Measurements from ENCODE around the gene GNG7. TPM values are rescaled to one million over a fixed set of nuclear protein-coding genes. Genes with fewer than 3 reads are reported as not detected.
A peak's percentile ranks its signal among the peaks of the same experiment; 100 is the strongest.

The GNG7 gene
- total RNA-seq, 1 donor from 2014 or later, result 8.5 TPM

DNA sequence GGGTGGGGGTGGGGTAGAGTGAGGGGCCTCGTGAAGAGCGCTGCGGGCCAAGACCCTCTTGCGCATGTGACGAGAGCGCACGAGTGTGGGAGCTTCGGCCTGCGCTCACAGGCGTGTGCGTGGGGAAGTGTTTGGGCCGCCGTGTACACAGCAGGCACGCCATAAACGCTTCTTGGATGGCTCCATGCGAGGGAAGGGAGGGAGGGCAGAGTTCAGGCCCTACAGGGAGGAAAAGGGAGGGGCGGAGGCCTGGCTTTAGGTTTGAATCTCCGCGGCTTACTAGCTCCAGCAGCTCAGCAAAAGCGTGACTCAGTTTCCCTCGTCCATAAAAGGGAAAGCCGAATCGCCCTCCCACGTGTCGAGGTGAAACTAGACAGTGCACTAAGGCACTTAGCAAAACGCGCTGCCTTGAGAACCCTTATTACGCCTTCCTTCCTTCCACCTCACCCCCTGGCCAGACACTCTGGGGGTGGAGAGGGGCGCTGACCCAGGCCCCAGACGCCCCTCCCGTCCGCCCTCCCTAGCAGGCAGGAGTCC is 214.0 kb downstream of the GNG7 start:
- Mint-ChIP-seq H3K27ac (peak overlapping the region; percentile 39), H3K9me3 (peaks cover 6% of the 10 kb centered on the region), H3K36me3 (peaks cover 4% of the 10 kb centered on the region), H3K27me3 (ENCODE audit: low read depth) (no peaks in the 10 kb centered on the region), H3K4me3 (peak overlapping the region; percentile 39), H3K4me1 (peaks cover 22% of the 10 kb centered on the region)
- TF ChIP-seq, protein P1, sequence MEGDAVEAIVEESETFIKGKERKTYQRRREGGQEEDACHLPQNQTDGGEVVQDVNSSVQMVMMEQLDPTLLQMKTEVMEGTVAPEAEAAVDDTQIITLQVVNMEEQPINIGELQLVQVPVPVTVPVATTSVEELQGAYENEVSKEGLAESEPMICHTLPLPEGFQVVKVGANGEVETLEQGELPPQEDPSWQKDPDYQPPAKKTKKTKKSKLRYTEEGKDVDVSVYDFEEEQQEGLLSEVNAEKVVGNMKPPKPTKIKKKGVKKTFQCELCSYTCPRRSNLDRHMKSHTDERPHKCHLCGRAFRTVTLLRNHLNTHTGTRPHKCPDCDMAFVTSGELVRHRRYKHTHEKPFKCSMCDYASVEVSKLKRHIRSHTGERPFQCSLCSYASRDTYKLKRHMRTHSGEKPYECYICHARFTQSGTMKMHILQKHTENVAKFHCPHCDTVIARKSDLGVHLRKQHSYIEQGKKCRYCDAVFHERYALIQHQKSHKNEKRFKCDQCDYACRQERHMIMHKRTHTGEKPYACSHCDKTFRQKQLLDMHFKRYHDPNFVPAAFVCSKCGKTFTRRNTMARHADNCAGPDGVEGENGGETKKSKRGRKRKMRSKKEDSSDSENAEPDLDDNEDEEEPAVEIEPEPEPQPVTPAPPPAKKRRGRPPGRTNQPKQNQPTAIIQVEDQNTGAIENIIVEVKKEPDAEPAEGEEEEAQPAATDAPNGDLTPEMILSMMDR (IDR thresholded peaks at IDR 0.05; ENCODE audit: unreplicated experiment), result no peak
- DNase-seq (ENCODE audit: low spot score in 2 of 2, unreplicated experiment in 2 of 2), result no peak

DNA sequence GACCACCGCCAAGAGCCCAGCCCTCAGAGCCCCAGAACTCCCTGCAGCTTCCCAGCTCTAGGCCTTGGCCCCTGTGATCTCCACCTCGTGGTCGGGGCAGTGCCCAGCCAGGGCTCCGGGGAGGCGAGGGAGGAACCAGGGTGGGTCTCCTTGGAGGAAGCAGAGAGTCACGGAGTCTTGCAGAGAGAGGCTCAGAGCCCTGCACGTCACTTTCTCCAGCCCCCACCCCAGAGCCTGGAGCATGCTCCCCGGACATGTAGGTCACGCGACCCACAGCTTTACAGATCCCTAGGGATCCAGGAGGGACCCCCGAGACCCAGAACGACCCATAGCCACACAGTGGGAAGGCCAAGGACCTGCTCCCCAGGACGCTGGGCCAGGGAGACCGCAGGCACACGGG is 214.7 kb downstream of the GNG7 start:
- H3K36me3 Mint-ChIP-seq, result peaks cover 4% of the 10 kb centered on the region
- H3K27me3 Mint-ChIP-seq (ENCODE audit: low read depth), result no peaks in the 10 kb centered on the region
- H3K4me3 Mint-ChIP-seq, result no peak overlapping the region
- no peak for DNase-seq (ENCODE audit: low spot score in 2 of 2, unreplicated experiment in 2 of 2)
- TF ChIP-seq, protein P1 (IDR thresholded peaks at IDR 0.05; ENCODE audit: unreplicated experiment), result no peak
- peaks cover 10% of the 10 kb centered on the region for H3K9me3 Mint-ChIP-seq
- peaks cover 19% of the 10 kb centered on the region for H3K4me1 Mint-ChIP-seq
- H3K27ac Mint-ChIP-seq, result no peak overlapping the region

DNA sequence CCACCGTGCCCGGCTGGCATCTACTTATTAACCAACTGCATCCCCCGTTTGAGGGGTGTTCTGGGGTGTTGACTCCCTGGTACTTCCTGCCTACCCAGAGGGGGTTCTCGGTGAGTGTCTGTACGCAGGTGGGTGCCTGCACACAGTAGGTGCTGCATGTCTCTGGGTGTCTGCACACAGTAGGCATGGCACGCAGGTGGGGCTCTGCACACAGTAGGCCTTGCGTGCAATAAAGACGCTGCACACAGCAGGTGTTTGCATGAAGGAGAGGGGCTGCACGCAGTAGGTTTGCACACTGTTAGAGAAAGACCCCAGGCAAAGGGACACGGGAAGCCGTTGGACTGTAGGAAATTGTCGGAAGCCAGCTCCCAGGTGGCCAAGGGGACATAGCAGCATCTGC is 215.4 kb downstream of the GNG7 start:
- H3K27me3 Mint-ChIP-seq (ENCODE audit: low read depth), result no peaks in the 10 kb centered on the region
- H3K27ac Mint-ChIP-seq, result no peak overlapping the region
- TF ChIP-seq, protein P1 (IDR thresholded peaks at IDR 0.05; ENCODE audit: unreplicated experiment), result no peak
- H3K4me3 Mint-ChIP-seq, result no peak overlapping the region
- no peak for DNase-seq (ENCODE audit: low spot score in 2 of 2, unreplicated experiment in 2 of 2)
- peaks cover 14% of the 10 kb centered on the region for H3K4me1 Mint-ChIP-seq
- peaks cover 4% of the 10 kb centered on the region for H3K36me3 Mint-ChIP-seq
- peaks cover 11% of the 10 kb centered on the region for H3K9me3 Mint-ChIP-seq

DNA sequence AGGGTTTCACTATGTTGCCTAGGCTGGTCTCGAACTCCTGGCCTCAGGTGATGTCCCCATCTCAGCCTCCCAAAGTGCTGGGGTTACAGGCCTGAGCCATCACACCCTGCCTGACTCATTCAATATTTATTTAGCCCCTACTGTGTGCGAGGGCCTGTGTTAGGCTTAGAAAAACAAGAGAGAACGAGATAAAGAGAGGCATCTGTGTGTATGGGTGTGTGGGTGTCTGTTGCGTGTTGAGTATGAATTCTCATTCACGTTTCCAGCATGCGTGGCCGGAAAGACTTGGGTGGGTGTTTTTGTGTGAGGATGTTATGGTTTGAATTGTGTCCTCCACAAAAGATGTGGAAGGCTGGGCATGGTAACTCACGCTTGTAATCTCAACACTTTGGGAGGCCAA is 217.1 kb downstream of the GNG7 start:
- Mint-ChIP-seq H3K27me3 (ENCODE audit: low read depth) (no peaks in the 10 kb centered on the region), H3K9me3 (peaks cover 11% of the 10 kb centered on the region), H3K4me3 (no peak overlapping the region), H3K27ac (no peak overlapping the region), H3K4me1 (peaks cover 7% of the 10 kb centered on the region), H3K36me3 (peaks cover 4% of the 10 kb centered on the region)
- TF ChIP-seq, protein P1 (IDR thresholded peaks at IDR 0.05; ENCODE audit: unreplicated experiment), result no peak
- no peak for DNase-seq (ENCODE audit: low spot score in 2 of 2, unreplicated experiment in 2 of 2)

DNA sequence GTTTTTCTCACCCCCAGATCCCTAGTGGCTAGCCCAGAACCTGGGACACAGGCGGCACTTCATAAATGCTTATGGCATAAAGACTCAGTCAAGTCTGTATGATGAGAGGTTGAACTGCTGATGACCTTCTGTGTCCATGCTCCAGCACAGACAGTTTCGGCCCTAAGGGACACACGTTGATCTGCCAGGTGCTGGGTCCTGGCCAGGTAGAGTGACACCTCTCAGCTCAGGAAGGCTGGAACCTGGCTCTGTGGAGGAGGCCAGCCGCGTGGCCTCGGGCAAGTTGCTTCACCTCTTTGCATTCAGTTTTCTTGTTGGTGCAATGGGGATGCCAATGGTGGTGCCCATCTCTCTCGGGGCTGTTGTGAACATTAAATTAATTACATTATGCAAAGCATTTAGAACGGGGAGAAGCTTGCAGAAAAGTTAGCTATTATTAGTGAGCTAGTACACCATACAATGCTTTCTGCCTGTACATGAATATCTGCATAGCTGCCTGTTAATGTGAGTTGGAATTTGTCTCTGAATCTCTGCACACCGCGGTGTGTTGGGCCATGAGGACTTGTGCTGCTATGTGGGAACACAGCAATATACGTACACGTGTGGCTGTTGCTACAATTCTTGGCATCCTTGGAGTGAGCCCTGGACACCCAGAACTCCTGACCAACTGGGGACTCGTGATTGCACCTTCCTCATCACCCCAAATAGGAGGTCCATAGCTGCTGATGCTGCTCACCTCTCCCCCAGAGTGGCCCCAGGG is 218.1 kb downstream of the GNG7 start:
- H3K9me3 Mint-ChIP-seq, result peaks cover 11% of the 10 kb centered on the region
- peaks cover 3% of the 10 kb centered on the region for H3K4me1 Mint-ChIP-seq
- peak overlapping the region; percentile 50 for H3K27ac Mint-ChIP-seq
- peaks cover 4% of the 10 kb centered on the region for H3K36me3 Mint-ChIP-seq
- H3K27me3 Mint-ChIP-seq (ENCODE audit: low read depth), result no peaks in the 10 kb centered on the region
- DNase-seq (ENCODE audit: low spot score in 2 of 2, unreplicated experiment in 2 of 2), result no peak
- TF ChIP-seq, protein P1 (IDR thresholded peaks at IDR 0.05; ENCODE audit: unreplicated experiment), result no peak
- H3K4me3 Mint-ChIP-seq, result no peak overlapping the region
